Peyer's patch (tissue), 4 donors: ENCODE measurements around the gene SLC7A4.

Experiments
- POLR2A ChIP-seq, 2 donors: fragments of 450-650 bp; IDR thresholded peaks; one replicate each; pipeline ENCODE4 v1.5.1; 2017; ENCODE audit warnings: antibody characterized with exemption in 2 of 2, mild to moderate bottlenecking in 2 of 2, moderate library complexity in 2 of 2
- TF ChIP-seq, protein P1 (sequence below), 6 experiments: fragments of 450-650 bp in 4 of 6; fragments of 200-600 bp in 2 of 6; sonication (generic) in 1 of 6; IDR thresholded peaks; one replicate each; pipeline ENCODE4 v1.5.1; 2017 to 2019; ENCODE audit warnings: antibody characterized with exemption in 6 of 6, mild to moderate bottlenecking in 3 of 6, moderate library complexity in 1 of 6

DNA sequence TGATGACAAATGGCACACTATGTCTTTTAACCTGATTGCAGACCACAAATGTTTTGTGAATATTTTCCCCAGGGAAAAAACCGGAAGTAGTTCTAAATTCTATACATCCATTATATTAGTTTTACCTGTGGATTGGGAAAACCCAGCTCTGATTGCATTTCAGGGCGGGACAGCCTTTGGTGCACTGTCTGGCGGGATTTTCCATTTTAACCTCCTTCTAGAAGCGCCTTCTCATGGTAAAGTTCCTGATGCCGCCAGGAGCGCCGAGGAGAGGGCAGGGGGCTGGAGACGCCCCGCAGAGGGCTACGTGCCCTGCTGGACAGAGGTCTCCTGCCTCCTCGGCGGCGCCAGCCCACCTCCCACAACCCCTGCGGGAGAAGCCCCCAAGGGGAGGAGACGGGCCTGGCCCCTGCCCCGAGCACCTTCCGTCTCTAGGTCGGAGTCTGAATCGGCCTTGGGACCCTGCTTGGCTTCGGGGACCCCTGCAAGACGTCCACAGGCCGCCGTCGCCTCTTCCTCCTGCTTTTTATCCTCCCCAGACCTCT, 18.6 kb downstream of the SLC7A4 start:
- TF ChIP-seq, protein P1, sequence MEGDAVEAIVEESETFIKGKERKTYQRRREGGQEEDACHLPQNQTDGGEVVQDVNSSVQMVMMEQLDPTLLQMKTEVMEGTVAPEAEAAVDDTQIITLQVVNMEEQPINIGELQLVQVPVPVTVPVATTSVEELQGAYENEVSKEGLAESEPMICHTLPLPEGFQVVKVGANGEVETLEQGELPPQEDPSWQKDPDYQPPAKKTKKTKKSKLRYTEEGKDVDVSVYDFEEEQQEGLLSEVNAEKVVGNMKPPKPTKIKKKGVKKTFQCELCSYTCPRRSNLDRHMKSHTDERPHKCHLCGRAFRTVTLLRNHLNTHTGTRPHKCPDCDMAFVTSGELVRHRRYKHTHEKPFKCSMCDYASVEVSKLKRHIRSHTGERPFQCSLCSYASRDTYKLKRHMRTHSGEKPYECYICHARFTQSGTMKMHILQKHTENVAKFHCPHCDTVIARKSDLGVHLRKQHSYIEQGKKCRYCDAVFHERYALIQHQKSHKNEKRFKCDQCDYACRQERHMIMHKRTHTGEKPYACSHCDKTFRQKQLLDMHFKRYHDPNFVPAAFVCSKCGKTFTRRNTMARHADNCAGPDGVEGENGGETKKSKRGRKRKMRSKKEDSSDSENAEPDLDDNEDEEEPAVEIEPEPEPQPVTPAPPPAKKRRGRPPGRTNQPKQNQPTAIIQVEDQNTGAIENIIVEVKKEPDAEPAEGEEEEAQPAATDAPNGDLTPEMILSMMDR (IDR thresholded peaks at IDR 0.05): no peak
- TF ChIP-seq POLR2A (IDR thresholded peaks at IDR 0.05): no peak
